MM.1S (cell line): ENCODE measurements around the gene SLC6A8.

Source experiments
- EZH2 ChIP-seq: fragments of 300-600 bp; sonication (generic); optimal IDR thresholded peaks from 2 replicates; pipeline ENCODE3; 2017; ENCODE audit warnings: low read depth, mild to moderate bottlenecking, antibody characterized with exemption, low read length, mixed read lengths
- EZH2phosphoT487 ChIP-seq: fragments of 300-600 bp; sonication (generic); IDR thresholded peaks from 2 replicates; pipeline ENCODE4 v1.6.1; 2018; ENCODE audit warnings: antibody characterized with exemption, low read length
- TF ChIP-seq, protein P1 (sequence below): fragments of 300-600 bp; sonication (generic); IDR thresholded peaks from 2 replicates; pipeline ENCODE4 v1.5.1; 2016; ENCODE audit warnings: antibody characterized with exemption, low read length, mixed read lengths

DNA sequence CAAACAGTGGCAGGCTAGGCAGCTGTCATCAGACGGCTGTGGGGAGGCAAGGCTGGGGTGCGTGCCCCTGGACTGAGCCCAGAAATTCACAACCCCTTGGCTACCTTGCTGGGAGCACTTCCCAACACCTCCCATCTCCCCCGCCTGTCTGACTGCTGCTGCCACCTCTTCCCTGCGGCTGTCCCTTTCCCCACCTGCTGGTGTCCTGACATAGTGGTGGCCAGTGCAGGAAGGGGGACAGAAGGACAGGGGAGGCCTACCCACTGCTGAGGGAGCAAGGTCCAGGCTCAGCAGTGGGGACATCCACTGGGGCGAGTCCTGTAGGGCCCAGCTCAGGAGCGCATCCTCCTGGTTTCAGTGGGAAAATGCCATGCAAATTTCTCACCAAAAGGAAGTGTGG lies 40.4 kb downstream of the SLC6A8 start:
- TF ChIP-seq EZH2 (no peak), EZH2phosphoT487 (no peak)
- TF ChIP-seq, protein P1, sequence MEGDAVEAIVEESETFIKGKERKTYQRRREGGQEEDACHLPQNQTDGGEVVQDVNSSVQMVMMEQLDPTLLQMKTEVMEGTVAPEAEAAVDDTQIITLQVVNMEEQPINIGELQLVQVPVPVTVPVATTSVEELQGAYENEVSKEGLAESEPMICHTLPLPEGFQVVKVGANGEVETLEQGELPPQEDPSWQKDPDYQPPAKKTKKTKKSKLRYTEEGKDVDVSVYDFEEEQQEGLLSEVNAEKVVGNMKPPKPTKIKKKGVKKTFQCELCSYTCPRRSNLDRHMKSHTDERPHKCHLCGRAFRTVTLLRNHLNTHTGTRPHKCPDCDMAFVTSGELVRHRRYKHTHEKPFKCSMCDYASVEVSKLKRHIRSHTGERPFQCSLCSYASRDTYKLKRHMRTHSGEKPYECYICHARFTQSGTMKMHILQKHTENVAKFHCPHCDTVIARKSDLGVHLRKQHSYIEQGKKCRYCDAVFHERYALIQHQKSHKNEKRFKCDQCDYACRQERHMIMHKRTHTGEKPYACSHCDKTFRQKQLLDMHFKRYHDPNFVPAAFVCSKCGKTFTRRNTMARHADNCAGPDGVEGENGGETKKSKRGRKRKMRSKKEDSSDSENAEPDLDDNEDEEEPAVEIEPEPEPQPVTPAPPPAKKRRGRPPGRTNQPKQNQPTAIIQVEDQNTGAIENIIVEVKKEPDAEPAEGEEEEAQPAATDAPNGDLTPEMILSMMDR, result no peak
